Activated CD8-positive, alpha-beta memory T cell treated with anti-CD3 and anti-CD28 coated beads, Interleukin-2, amount 50 U/mL, for 48 hours (primary cell): ENCODE data around the gene TSSK6.
A peak's percentile ranks its signal among the peaks of the same experiment; 100 is the strongest.

Source experiments
- DNase-seq: peaks from one replicate; pipeline ENCODE4 v3.0.0-alpha.2; 2020

TSSK6 gene

GRCh38 chr19:19514881-19515641 is at the start of gene TSSK6:
TSS of gene TSSK6 (minus strand) at chr19:19515548. CDS start at chr19:19515427, 121 bp downstream.
- no peak for DNase-seq

GRCh38 chr19:19563348-19563848 is 48.0 kb upstream of the TSSK6 start:
- DNase-seq, result no peak

- peak; percentile 54 for DNase-seq
Measured at GRCh38 chr19:19562665-19563347, 47.5 kb upstream of the TSSK6 start.

- no peak for DNase-seq
Measured at GRCh38 chr19:19561946-19562664, 46.8 kb upstream of the TSSK6 start.

GRCh38 chr19:19559931-19560330 is 44.6 kb upstream of the TSSK6 start:
- no peak for DNase-seq

GRCh38 chr19:19558636-19559035 is 43.3 kb upstream of the TSSK6 start:
- DNase-seq, result no peak

GRCh38 chr19:19558055-19558454 is 42.7 kb upstream of the TSSK6 start:
- DNase-seq, result no peak

GRCh38 chr19:19554074-19555023 is 39.0 kb upstream of the TSSK6 start:
- DNase-seq, result peak; percentile 91

- DNase-seq, result no peak
Measured at GRCh38 chr19:19553670-19554069, 38.3 kb upstream of the TSSK6 start.

- DNase-seq, result peak; percentile 68
Measured at GRCh38 chr19:19552798-19553197, 37.5 kb upstream of the TSSK6 start.

GRCh38 chr19:19551853-19552192 is 36.5 kb upstream of the TSSK6 start:
- DNase-seq, result no peak

GRCh38 chr19:19550972-19551852 is 35.9 kb upstream of the TSSK6 start:
- DNase-seq, result no peak

- no peak for DNase-seq
Measured at GRCh38 chr19:19550485-19550929, 35.2 kb upstream of the TSSK6 start.

- no peak for DNase-seq
Measured at GRCh38 chr19:19549804-19550464, 34.6 kb upstream of the TSSK6 start.

- no peak for DNase-seq
Measured at GRCh38 chr19:19548915-19549759, 33.8 kb upstream of the TSSK6 start.

- no peak for DNase-seq
Measured at GRCh38 chr19:19547674-19548336, 32.5 kb upstream of the TSSK6 start.

GRCh38 chr19:19546751-19547162 is 31.4 kb upstream of the TSSK6 start:
- DNase-seq, result no peak

GRCh38 chr19:19545707-19546106 is 30.4 kb upstream of the TSSK6 start:
- DNase-seq, result no peak

GRCh38 chr19:19544954-19545591 is 29.7 kb upstream of the TSSK6 start:
- DNase-seq, result no peak
